K562 (cell line): ENCODE data around the gene AKT2. TPM values are rescaled to one million over a fixed set of nuclear protein-coding genes. Genes with fewer than 3 reads are reported as not detected.

Experiments
- CBX3 ChIP-seq, 2 experiments: IDR thresholded peaks; 1 replicate in 1 of 2; 2 replicates in 1 of 2; pipeline ENCODE4 v1.6.1; 2012; ENCODE audit warnings: inconsistent platforms in 2 of 2, low read length in 2 of 2, borderline replicate concordance in 1 of 2, control low read depth in 1 of 2
- HDGF ChIP-seq: fragments of 450-650 bp; IDR thresholded peaks from 2 replicates; pipeline ENCODE4 v1.6.1; 2016
- KDM4B ChIP-seq, 2 experiments: fragments of 450-650 bp in 1 of 2; sonication (generic) in 1 of 2; IDR thresholded peaks; 2 replicates each; pipeline ENCODE4 v1.6.1; 2016 to 2017; ENCODE audit warnings: borderline replicate concordance in 2 of 2, antibody characterized with exemption in 1 of 2, low read depth in 1 of 2, mild to moderate bottlenecking in 1 of 2
- NR0B1 ChIP-seq: fragments of 450-650 bp; IDR thresholded peaks from one replicate; pipeline ENCODE4 v1.6.1; 2018; ENCODE audit warnings: mild to moderate bottlenecking, moderate library complexity; ENCODE audit not compliant: partially characterized antibody
- POLR2A ChIP-seq: fragments of 450-650 bp; conservative IDR thresholded peaks from 2 replicates; pipeline ENCODE4 v1.6.1; 2016
- RBM22 ChIP-seq: fragments of 200-400 bp; formaldehyde crosslinking; IDR thresholded peaks from 2 replicates; pipeline ENCODE4 v1.6.1; 2018; ENCODE audit warnings: low read length, low read depth; ENCODE audit not compliant: poor library complexity, severe bottlenecking
- ZFP91 ChIP-seq: sonication (generic); formaldehyde crosslinking; IDR thresholded peaks from 2 replicates; pipeline ENCODE4 v1.8.0; 2022; ENCODE audit warnings: mild to moderate bottlenecking, missing genetic modification reagents
- ZNF511 ChIP-seq: sonication (generic); formaldehyde crosslinking; IDR thresholded peaks from 2 replicates; pipeline ENCODE4 v1.8.0; 2022; ENCODE audit warnings: mild to moderate bottlenecking, missing genetic modification reagents
- polyA plus RNA-seq, 8 experiments: library from polyadenylated mRNA; depleted of rRNA in 4 of 8; stranded (reverse) in 5 of 8; unstranded in 3 of 8; fragments of >200 nt; fragmentation: Nextera tagmentation in 2 of 8; fragmentation: Illumina TruSeq in 1 of 8; extraction: Ambion mirVana in 2 of 8; extraction: Trizol in 1 of 8; gene quantifications; 2 replicates each; pipeline versions ENCODE4 v1.2.1 to v1.2.3, GENCODE V29; 2011 to 2014; ENCODE audit warnings: inconsistent platforms in 1 of 8, missing spikeins in 1 of 8
- total RNA-seq, 7 experiments: library from RNA; depleted of rRNA in 6 of 7; stranded (reverse); fragments of >200 nt in 6 of 7; fragmentation: Illumina TruSeq in 2 of 7; extraction: Trizol in 2 of 7; gene quantifications; 2 replicates each; pipeline versions ENCODE4 v1.2.1 to v1.2.3, GENCODE V29; 2011 to 2021; ENCODE audit warnings: low replicate concordance in 1 of 7
- TF ChIP-seq, protein P1 (sequence below): sonication (generic); formaldehyde crosslinking; IDR thresholded peaks from 2 replicates; pipeline ENCODE4 v1.8.0; 2022; ENCODE audit warnings: mild to moderate bottlenecking, missing genetic modification reagents

The AKT2 gene
- total and polyA plus RNA-seq, 9 of the 15 experiments (the other 6 are each of a cell fraction or from before 2014, with no cell fraction given), result 1.1 to 132 (median 67.7) TPM

DNA sequence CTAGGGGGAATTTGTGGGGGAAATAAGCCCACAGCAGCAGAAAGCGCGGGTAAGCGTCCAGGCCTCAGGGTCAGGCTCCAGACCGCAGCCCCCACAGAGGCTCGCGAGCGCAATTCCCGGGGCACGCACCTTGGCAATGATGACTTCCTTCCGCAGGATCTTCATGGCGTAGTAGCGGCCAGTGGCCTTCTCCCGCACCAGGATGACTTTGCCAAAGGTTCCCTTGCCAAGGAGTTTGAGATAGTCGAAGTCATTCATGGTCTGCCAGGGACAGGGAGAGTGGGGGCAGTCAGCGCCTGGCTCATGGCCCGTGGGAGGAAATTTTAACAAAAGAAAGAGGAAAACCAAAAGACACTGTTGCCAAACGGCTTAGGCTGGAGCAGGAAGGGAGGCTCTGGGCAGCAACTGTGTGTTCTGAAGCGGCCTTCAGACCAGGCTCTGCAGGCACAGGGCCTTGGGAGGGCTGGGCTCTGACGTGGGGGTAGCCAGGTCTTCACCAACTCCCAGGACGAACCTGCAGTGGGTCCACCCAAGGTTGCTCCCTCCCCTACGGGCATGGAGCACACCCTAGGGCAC lies 43.2 kb downstream of the AKT2 start (continued):
- TF ChIP-seq, protein P1, sequence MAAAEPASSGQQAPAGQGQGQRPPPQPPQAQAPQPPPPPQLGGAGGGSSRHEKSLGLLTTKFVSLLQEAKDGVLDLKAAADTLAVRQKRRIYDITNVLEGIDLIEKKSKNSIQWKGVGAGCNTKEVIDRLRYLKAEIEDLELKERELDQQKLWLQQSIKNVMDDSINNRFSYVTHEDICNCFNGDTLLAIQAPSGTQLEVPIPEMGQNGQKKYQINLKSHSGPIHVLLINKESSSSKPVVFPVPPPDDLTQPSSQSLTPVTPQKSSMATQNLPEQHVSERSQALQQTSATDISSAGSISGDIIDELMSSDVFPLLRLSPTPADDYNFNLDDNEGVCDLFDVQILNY (CRISPR knock-in tag), result no peak
- TF ChIP-seq ZFP91, result no peak
- no peak for TF ChIP-seq RBM22
- no peak for TF ChIP-seq POLR2A
- no peak for TF ChIP-seq HDGF
- TF ChIP-seq CBX3 (IDR thresholded peaks at IDR 0.05; ENCODE audit: borderline replicate concordance in 1 of 2, low read length in 2 of 2), result no peak
- TF ChIP-seq ZNF511 (CRISPR knock-in tag), result no peak
- TF ChIP-seq NR0B1, result no peak
- no peak for TF ChIP-seq KDM4B (IDR thresholded peaks at IDR 0.05; ENCODE audit: borderline replicate concordance in 2 of 2, low read depth in 1 of 2)
